ENCODE measurements around the gene CTSG. TPM values are rescaled to one million over a fixed set of nuclear protein-coding genes. Genes with fewer than 3 reads are reported as not detected.
A peak's percentile ranks its signal among the peaks of the same experiment; 100 is the strongest.

CTSG gene
- total RNA-seq, 2 experiments from 2014 or later = not detected

DNA sequence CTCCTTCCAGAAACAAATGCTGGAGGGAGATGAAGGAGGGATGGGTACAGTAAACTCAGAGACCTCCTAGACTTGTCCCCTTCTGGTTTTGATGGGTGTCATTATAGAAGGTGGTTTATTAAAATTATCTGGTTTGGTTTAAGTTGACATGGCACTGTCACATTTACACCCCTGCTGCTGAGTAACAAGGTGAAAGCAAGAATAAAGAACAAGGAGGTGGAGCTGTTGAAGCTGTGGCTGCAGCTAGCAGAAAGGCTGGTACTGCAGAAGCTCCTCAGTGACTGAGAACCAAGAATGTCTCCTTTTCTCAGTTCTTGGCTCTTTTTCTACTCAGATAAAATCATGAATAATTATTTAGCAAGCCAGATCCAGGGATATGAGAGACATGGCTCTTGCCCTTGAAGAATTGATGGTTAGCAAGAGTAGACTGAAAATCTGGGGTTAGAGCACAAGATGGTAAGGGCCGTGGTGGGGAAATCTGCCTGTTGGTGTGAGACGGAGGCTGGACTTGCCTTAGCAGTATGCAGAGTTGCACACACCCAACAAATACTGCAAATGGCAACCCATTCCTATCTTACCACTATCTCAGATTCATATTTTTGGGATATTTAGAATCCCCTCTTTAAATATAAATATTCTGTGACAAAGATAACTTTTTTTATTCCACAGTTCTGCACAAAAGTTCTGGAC lies 33.8 kb upstream of the CTSG start, which contains the start of gene GZMH:
Gene GZMH, minus strand, starts transcription at position 31 of the 690 bp plus-strand sequence. CDS start 72 bp downstream, outside the sequence.
- intact Hi-C loops (cut with micrococcal nuclease) = no loop called here
- DNase-seq = peak; percentile 65
- H3K4me1 Mint-ChIP-seq (ENCODE audit: low read depth) = peaks cover 88% of the 10 kb centered on the region
- H3K4me3 Mint-ChIP-seq = peak within 1 kb of the TSS; percentile 72
- H3K9me3 Mint-ChIP-seq = peaks cover 5% of the 10 kb centered on the region
- H3K27me3 Mint-ChIP-seq = no peaks in the 10 kb centered on the region
- CTCF ChIA-PET = interaction anchor here (1.3 to 5.7 kb wide), 6 partner anchors 17 to 101 kb away, joined by 4 to 87 read pairs (median 7); partner anchors contain the start of gene GZMB
- peaks cover 19% of the 10 kb centered on the region for H3K36me3 Mint-ChIP-seq (ENCODE audit: low read depth)
- POLR2A ChIA-PET = interaction anchor here (1.0 to 3.0 kb wide), 5 partner anchors 19 to 65 kb away, joined by 3 to 22 read pairs (median 5); no protein-coding TSS in a partner anchor
- H3K27ac Mint-ChIP-seq = peak within 1 kb of the TSS; percentile 81
- peak; percentile 82 for ATAC-seq
- no peak for TF ChIP-seq CTCF (IDR thresholded peaks at IDR 0.05)

DNA sequence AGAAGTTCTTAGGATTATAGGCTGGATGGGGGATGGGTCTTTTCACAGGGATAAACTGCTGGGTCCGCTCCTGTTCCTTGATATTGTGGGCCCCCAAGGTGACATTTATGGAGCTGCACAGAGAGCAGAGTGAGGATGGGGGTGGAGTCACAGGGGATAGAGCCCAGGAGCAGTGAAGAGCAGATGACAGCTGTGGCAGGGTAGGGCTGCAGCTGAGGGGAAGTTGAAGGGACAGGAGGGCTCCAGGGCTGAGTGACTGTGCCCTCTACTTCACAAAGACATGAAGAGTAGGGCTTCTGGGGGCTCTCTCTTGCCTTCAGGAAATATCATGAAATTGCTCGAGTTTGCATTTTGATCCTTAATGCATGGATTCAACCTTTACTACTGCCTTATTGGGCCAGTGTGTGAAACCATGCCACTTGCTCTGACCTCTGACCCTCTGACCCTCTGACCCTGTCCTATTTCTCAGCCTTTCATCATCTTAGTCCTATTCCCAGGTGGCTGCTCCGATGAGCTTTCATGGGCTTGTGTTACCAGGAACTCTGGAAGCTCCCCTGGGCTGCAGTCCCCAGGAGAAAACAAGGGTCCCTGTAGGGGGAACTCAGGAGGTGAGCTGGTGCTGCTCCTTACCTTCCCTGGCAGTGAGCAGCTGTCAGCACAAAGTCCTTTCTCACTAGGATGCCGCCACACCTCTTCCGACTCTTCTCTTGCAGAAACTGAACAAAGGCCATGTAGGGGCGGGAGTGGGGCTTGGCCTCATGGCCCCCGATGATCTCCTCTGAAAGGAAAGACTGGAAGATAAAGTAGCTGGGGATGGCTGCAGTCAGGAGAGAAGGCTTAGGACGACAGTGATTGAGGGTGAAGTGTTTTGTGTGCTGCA lies 31.8 kb upstream of the CTSG start:
- peaks cover 19% of the 10 kb centered on the region for H3K36me3 Mint-ChIP-seq (ENCODE audit: low read depth)
- intact Hi-C loops (cut with micrococcal nuclease) = no loop called here
- H3K4me1 Mint-ChIP-seq (ENCODE audit: low read depth) = peaks cover 74% of the 10 kb centered on the region
- ChIA-PET POLR2A (interaction anchor here (1.8 to 3.0 kb wide), 2 partner anchors 55 to 67 kb away, joined by 7 to 22 read pairs; no protein-coding TSS in a partner anchor), CTCF (interaction anchor here (0.8 to 5.7 kb wide), 9 partner anchors 9 to 176 kb away, joined by 3 to 87 read pairs (median 4); no protein-coding TSS in a partner anchor)
- TF ChIP-seq CTCF (IDR thresholded peaks at IDR 0.05) = no peak
- ATAC-seq (peak; percentile 33), DNase-seq (no peak)
- H3K27ac Mint-ChIP-seq = peak overlapping the region; percentile 87
- peaks cover 5% of the 10 kb centered on the region for H3K9me3 Mint-ChIP-seq
- H3K27me3 Mint-ChIP-seq = no peaks in the 10 kb centered on the region
- H3K4me3 Mint-ChIP-seq = peak overlapping the region; percentile 72

- Mint-ChIP-seq H3K36me3 (ENCODE audit: low read depth) (peaks cover 19% of the 10 kb centered on the region), H3K4me3 (peak overlapping the region; percentile 72), H3K9me3 (peaks cover 5% of the 10 kb centered on the region), H3K27me3 (no peaks in the 10 kb centered on the region), H3K27ac (peak overlapping the region; percentile 87), H3K4me1 (ENCODE audit: low read depth) (peaks cover 66% of the 10 kb centered on the region)
- ChIA-PET POLR2A (interaction anchor here (0.6 to 3.0 kb wide), 2 partner anchors 68 to 101 kb away, joined by 3 to 22 read pairs; no protein-coding TSS in a partner anchor), CTCF (interaction anchor here (1.6 to 5.7 kb wide), 5 partner anchors 11 to 103 kb away, joined by 9 to 87 read pairs (median 23); partner anchors contain the start of gene GZMB)
- ATAC-seq (no peak), DNase-seq (peak; percentile 28)
- no peak for TF ChIP-seq CTCF (IDR thresholded peaks at IDR 0.05)
- intact Hi-C loops (cut with micrococcal nuclease) = no loop called here
These were observed 31.0 kb upstream of the CTSG start for GRCh38 chr14:24607081-24607480.

- Mint-ChIP-seq H3K4me3 (peak overlapping the region; percentile 72), H3K9me3 (peaks cover 1% of the 10 kb centered on the region), H3K4me1 (ENCODE audit: low read depth) (peaks cover 59% of the 10 kb centered on the region), H3K27me3 (no peaks in the 10 kb centered on the region), H3K36me3 (ENCODE audit: low read depth) (peaks cover 19% of the 10 kb centered on the region), H3K27ac (peak overlapping the region; percentile 87)
- intact Hi-C loops (cut with micrococcal nuclease) = no loop called here
- ATAC-seq (no peak), DNase-seq (no peak)
- no peak for TF ChIP-seq CTCF (IDR thresholded peaks at IDR 0.05)
- ChIA-PET CTCF (interaction anchor here (0.7 to 5.7 kb wide), 23 partner anchors 9 to 200 kb away, joined by 3 to 87 read pairs (median 5); partner anchors contain the start of gene GZMB), POLR2A (interaction anchor here (0.6 to 0.9 kb wide), 3 partner anchors 8 to 101 kb away, joined by 3 read pairs; no protein-coding TSS in a partner anchor)
These were observed 30.2 kb upstream of the CTSG start for GRCh38 chr14:24606297-24606696.
